Osteoblast (primary cell): Measurements from ENCODE around the gene ZNF524. TPM values are rescaled to one million over a fixed set of nuclear protein-coding genes. Genes with fewer than 3 reads are reported as not detected.
A peak's percentile ranks its signal among the peaks of the same experiment; 100 is the strongest.

ENCODE experiments used
- DNase-seq: peaks from one replicate; pipeline ENCODE4 v3.0.0; 2011; ENCODE audit warnings: low spot score, mixed read lengths; ENCODE audit not compliant: insufficient read length; ENCODE audit errors: missing footprints
- H2AFZ ChIP-seq: 2 replicates; pipeline ENCODE4 v1.6.0; 2011; ENCODE audit warnings: mild to moderate bottlenecking, low read length
- H3K27ac ChIP-seq: 2 replicates; pipeline ENCODE4 v1.5.1; 2011; ENCODE audit warnings: mild to moderate bottlenecking, low read depth, low read length, moderate library complexity
- H3K27me3 ChIP-seq: 2 replicates; pipeline ENCODE4 v1.6.0; 2012; ENCODE audit warnings: mild to moderate bottlenecking, control low read depth, inconsistent platforms, low read length, moderate library complexity; ENCODE audit not compliant: insufficient read depth
- H3K36me3 ChIP-seq: 2 replicates; pipeline ENCODE4 v1.5.1; 2011; ENCODE audit warnings: mild to moderate bottlenecking, low read length, control low read depth, moderate library complexity; ENCODE audit not compliant: insufficient read depth
- H3K4me1 ChIP-seq: 2 replicates; pipeline ENCODE4 v1.5.1; 2011; ENCODE audit warnings: mild to moderate bottlenecking, low read length, control low read depth, moderate library complexity; ENCODE audit not compliant: insufficient read depth
- H3K4me2 ChIP-seq: 2 replicates; pipeline ENCODE4 v1.6.0; 2011; ENCODE audit warnings: mild to moderate bottlenecking, low read length; ENCODE audit not compliant: insufficient read depth
- H3K4me3 ChIP-seq: fragments of 200-600 bp; sonication (generic); 3 replicates; pipeline ENCODE4 v1.5.1; 2012; ENCODE audit warnings: mild to moderate bottlenecking, low read length, inconsistent platforms; ENCODE audit not compliant: insufficient read depth
- H3K79me2 ChIP-seq: 2 replicates; pipeline ENCODE4 v1.6.0; 2012; ENCODE audit warnings: mild to moderate bottlenecking, low read length, control low read depth, inconsistent platforms; ENCODE audit not compliant: insufficient read depth
- H3K9me3 ChIP-seq: 2 replicates; pipeline ENCODE4 v1.5.1; 2011; ENCODE audit warnings: low read depth, low read length, control low read depth
- H4K20me1 ChIP-seq: 2 replicates; pipeline ENCODE4 v1.6.0; 2012; ENCODE audit warnings: mild to moderate bottlenecking, low read length, control low read depth; ENCODE audit not compliant: insufficient read depth
- CTCF ChIP-seq: IDR thresholded peaks from 2 replicates; pipeline ENCODE4 v1.5.1; 2011; ENCODE audit warnings: mild to moderate bottlenecking, low read depth, low read length, moderate library complexity; ENCODE audit errors: extremely low read depth
- total RNA-seq: library from RNA; depleted of rRNA; stranded (reverse); fragments of >200 nt; gene quantifications from 2 replicates; pipeline ENCODE4 v1.2.3, GENCODE V29; 2012

ZNF524 gene
- total RNA-seq, 1 donor = 11.2 TPM

- H3K4me2 ChIP-seq = no peak overlapping the region
- peaks cover 21% of the 10 kb centered on the region for H3K36me3 ChIP-seq
- peaks cover 4% of the 10 kb centered on the region for H4K20me1 ChIP-seq
- TF ChIP-seq CTCF = no peak
- H3K4me1 ChIP-seq = peaks cover 7% of the 10 kb centered on the region
- H2AFZ ChIP-seq = no peak overlapping the region
- no peak overlapping the region for H3K4me3 ChIP-seq
- no peak overlapping the region for H3K27ac ChIP-seq
- no peaks in the 10 kb centered on the region for H3K27me3 ChIP-seq
- H3K79me2 ChIP-seq = peaks cover 9% of the 10 kb centered on the region
- no peaks in the 10 kb centered on the region for H3K9me3 ChIP-seq
- DNase-seq = no peak
These were observed 2.6 kb upstream of the ZNF524 start for GRCh38 chr19:55597501-55597921.

GRCh38 chr19:55598034-55598433 is 2.1 kb upstream of the ZNF524 start:
- H3K4me1 ChIP-seq = peaks cover 7% of the 10 kb centered on the region
- no peak overlapping the region for H2AFZ ChIP-seq
- H3K36me3 ChIP-seq = peaks cover 21% of the 10 kb centered on the region
- no peak for DNase-seq
- no peaks in the 10 kb centered on the region for H3K27me3 ChIP-seq
- no peaks in the 10 kb centered on the region for H3K9me3 ChIP-seq
- no peak overlapping the region for H3K4me3 ChIP-seq
- no peak overlapping the region for H3K27ac ChIP-seq
- H3K4me2 ChIP-seq = no peak overlapping the region
- no peak for TF ChIP-seq CTCF
- H3K79me2 ChIP-seq = peaks cover 9% of the 10 kb centered on the region
- H4K20me1 ChIP-seq = peaks cover 4% of the 10 kb centered on the region

GRCh38 chr19:55598719-55599467 is 1.2 kb upstream of the ZNF524 start:
- no peaks in the 10 kb centered on the region for H3K27me3 ChIP-seq
- H3K4me2 ChIP-seq = peak overlapping the region; percentile 87

More at GRCh38 chr19:55598719-55599467, 1.2 kb upstream of the ZNF524 start:
- Histone ChIP-seq H3K36me3 (peaks cover 21% of the 10 kb centered on the region), H3K27ac (peak overlapping the region; percentile 92), H2AFZ (no peak overlapping the region), H3K4me3 (peak overlapping the region; percentile 87), H3K4me1 (peaks cover 7% of the 10 kb centered on the region), H3K9me3 (no peaks in the 10 kb centered on the region), H4K20me1 (peaks cover 4% of the 10 kb centered on the region), H3K79me2 (peaks cover 9% of the 10 kb centered on the region)
- peak; percentile 99 for DNase-seq
- TF ChIP-seq CTCF = no peak
